HG02642 (cell line): ENCODE measurements around the gene NUDCD3.

Experiments
- ATAC-seq: cut with Tn5 transposase; IDR thresholded peaks from one replicate; pipeline ENCODE4 v1.9.1; 2021; ENCODE audit warnings: mild to moderate bottlenecking; ENCODE audit not compliant: unreplicated experiment, poor library complexity

The NUDCD3 gene

DNA sequence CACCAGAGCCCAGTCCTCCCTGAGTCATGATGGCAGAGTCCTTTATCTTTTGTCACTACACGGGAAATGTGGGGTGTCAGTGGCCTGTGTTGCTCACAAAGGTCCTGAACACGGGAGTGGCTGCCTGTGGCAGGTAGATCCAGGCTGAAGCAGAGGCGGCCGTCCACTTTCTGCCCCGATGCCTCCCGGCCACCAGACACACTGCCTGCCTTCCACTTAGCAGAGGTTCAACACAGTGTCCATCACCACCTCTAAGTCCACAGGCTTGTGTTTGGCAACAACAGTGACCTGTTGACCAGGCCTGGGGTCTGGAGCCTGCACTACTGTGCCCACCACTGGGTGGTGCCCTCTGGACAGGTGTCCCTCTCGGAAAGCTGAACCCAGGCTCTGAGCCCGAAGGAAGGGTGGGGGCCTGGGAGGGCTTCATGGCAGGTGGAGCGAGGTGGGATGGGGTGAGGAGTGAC, 115.2 kb downstream of the NUDCD3 start:
- ATAC-seq: no peak

DNA sequence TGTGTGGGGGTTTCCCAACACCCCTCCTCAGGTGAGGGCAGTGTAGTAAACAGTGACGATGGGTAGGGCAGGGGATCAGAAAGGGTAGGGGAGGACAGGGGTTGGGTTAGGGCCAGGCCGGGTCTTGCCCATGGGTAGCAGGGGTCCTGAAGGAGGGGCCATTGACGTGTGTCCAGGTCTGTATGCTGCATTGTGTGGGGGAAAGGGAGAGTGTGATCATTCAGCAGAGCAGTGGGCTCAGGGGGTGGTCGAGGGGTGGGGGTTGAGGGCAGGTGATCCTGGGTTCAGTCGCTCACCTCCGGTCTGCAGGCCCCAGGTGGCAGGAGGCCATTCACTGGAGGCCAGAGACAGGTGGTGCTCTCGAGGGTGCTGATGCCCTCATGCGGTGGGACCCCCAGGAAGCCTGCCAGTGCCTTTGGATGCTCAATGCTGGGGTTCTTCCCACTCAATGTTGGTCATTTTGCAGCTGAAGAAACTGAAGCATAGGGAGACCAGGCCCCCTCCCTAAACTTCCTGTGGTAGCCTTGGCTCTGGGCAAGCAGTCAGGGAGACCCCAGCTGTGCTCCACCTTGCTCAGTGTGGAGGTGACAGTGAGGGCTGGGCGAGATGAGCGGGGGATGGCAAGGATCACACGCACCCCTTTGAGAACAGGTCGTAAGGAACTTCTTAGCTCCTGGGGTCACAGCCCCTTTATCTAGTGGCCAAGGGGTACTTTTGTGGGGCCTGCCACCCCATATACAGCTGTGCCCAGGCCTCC, 116.3 kb downstream of the NUDCD3 start:
- ATAC-seq: no peak

DNA sequence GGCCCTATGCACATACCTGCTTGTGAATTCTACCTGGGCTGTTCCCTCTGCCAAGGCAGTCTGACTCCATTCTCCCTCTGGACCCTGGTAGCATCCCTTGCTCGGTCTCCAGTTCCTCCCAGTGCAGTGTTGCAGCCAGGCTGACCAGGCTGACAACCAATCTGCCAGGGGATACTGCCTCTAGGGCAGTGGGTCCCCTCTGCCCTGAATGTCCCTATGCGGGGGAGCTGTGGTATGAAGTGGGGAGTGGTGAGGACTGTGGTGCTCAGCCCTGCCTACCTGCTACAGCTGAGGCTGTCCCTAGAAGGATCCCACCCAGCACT, 117.1 kb downstream of the NUDCD3 start:
- ATAC-seq: no peak

DNA sequence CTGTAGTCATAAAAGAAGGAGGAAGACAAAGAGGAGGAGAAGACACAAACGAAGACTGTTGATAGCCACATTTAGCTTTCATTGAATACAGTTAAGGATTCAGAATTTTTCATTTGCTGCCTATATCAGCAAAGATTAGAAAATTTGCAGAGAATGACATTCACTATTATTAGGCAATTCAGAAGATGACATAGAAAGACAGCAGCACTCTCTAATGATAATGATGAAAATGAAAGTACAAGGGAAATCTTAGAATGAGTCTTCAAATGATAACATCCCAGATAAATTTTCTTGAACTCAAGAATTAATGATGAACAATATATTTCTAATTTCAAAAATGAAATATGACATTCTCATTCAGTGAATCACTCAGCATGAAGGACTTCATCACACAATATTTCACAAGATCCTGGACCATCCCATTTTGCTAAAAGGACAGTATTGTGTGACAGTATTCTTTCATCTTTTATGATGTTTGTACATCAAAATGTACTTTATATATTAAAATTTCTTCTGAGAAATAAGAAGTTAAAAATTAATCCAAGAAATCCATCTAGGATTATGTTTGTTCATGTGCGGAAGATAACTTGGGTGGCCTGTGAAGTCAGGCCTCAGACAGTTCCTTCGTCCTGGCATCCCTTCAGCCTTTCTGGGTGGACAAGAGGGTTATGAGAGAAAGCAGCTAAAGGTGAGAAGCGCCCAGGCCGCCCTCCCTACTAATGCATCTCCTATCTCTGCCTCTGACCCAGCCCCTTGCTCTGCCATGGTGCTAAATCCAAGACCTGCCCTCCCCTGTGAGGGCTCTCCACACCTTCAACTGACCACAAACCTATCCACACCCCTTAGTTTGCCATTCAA, 117.7 kb downstream of the NUDCD3 start:
- no peak for ATAC-seq

DNA sequence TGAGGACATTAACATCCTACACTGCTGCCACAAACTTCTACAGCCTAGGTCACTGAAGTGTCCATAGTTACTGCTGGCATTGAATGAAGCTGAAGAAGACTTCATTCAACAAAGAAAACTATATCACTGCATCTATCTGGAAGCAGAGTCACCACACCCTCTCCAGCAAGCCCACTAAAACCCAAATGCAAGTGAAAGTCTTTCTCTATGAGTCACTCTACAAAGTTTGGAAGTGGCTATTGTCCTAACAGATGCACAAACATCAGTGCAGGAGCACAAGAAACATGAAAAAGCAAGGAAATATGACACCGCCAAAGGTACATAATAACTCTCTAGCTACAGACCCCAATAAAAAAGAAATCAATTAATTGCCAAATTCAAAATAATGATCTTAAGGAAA, 121.6 kb downstream of the NUDCD3 start:
- no peak for ATAC-seq

DNA sequence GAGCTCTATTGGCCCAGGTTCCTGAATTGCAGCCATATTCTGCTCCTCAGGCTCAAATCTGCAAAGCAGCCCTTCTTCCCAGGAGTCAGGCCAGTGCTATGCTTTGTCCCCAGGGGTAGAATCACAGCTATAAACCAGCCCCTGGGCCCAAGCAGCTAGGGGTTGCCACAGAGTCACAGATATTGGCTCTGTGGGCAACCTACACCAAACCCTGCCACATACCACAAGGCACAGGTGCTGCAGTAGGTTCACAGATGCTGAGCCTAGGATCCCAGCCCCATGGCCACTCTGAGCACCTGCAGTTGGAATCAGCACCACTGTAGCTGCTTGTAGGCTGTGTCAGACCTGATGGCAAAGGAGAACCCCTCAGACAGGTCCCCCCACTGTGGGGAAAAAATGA, 122.0 kb downstream of the NUDCD3 start:
- no peak for ATAC-seq

DNA sequence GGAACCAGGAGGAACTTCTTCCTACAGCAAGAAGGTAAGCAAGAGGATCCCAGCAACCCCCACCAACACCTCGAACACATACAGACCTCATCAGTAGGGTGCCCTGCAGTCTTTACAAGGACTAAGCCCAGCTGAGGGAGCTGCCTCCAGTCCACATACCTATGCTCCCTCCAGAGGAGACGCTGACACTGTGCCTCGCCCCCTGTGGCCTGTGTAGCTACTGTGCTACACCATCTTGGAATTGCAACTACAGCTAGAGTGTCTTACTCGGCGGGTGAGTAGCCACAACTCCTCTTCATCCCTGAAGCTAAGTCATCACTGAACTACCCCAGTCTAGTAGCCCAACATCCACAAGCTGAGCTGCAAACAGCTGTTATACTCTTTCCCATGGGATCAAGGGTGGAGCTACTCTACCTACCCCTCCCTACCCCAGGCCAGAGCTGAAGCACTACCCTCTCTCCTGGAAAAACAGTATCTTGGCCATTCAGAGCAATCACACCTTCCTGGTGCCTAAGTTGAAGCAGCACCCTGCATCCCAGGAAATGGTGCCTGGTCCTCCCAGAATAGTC, 122.9 kb downstream of the NUDCD3 start:
- ATAC-seq: no peak

DNA sequence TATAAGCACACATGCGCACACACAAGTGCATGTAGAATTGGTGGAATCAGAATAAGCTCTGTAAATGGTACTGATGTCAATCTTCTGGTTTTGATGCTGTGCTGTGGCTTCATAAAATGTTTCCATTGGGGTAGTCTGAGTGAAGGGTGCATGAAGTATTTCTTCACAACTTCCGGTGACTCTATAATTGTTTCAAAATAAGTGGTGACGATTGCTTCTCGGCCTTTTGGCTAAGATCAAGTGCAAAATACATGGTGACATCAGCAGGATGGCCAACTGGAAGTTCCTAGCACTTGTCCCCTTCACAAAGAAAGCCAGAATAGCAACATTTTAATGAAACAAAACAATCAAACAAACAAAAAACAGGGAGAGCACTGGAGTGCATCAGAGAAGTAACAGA, 123.5 kb downstream of the NUDCD3 start:
- ATAC-seq: no peak

DNA sequence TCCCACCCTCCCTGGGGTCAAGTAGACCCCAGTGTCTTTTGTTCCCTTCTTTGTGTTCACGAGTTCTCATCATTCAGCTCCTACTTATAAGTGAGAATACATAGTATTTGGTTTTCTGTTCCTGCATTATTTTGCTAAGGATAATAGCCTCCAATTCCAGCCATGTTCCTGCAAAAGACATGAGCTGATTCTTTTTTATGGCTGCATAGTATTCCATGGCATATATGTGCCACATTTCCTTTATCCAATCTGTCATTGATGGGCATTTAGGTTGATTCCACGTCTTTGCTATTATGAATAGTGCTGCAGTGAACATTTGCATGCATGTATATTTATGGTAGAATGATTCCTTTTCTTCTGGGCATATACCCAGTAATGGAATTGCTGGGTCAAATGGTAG, 136.8 kb downstream of the NUDCD3 start:
- no peak for ATAC-seq

DNA sequence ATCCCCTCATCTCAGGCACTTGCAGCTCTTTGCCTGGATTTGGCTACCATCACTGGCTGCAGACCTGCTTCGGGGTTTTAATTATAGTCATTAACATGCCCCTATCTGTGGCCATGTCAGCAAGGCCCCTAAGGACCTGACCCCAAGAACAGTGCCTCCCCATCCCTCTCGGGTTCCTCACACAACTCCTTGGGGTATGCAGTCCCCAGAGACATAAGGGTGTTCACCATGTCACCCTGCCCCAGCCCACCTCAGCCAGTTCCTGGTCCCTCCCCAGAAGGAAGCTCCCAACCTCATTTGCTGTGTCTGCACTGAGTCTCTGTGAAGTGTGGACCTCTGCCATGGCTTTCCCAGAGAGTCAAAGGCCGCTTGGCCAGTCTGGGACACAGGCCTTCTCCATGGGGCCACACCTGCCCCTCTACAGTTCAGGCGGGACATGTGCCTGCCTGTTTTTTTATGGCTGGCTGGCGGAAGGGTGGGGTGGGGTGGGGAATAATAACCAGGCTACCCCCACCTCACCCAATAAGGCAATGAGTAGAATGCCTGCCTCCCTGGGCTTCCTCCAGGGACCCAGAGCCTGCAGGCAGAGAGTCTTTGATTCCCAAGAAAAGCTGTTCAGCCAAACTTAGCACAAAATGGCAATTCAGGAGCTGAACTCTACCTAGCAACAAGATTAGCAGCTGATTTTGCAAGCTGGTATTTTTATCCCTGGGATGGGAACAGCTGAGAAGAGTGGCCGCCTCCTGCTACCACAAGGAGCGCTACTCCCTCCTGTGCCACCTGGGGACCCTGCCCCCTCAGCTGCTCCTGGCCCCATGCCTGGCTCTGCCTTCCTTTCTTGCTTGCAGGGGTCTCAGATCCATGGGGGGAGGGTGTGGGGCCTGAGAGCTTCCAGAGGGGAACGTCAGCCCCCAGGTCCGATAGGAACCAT, 141.3 kb downstream of the NUDCD3 start:
- no peak for ATAC-seq

DNA sequence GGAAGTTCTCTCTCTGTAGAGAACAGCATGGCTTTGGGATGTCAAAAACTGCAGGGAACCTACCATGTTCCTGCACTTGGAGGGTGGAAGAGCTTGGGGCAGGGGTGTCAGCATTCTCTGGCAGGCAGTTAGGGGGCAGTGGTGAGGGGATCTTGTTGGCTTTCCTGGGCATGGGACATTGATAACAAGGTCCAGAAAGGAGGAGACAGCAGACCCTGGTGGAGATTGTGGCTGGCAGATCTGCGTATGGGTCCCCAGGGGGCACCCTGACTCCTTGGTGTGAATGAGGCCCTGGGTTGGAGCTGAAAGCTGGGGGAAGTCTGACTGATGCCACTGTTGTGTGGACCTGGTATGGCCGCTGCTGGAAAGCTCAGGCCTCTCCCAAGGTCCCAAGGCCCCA, 142.2 kb downstream of the NUDCD3 start:
- no peak for ATAC-seq

DNA sequence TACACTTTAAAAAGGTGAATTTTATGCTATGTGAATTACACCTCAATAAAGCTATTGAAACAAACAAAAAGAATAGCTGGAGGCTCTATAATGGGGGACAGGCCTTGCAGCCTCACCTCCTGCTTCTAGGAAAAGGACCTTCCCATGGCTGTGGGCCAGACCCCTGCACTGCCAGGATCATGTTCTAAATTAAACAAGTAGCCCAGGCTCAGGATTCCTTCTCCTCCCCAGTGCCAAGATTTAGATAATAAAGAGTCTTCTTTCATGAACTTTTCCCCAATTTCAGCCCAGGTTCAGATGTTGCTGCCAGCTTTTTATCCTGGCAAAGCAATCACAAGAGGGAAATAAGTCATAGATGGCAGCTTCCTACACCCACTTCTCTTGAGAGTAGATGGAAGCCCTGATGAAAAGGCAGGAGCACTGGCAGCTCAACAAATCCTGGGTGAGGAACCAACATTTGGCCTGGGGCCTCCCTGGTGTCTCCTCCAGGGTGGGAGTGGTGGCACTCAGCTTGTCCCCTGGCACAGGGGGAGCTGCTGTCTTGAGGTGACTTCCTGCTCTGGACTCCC, 142.8 kb downstream of the NUDCD3 start:
- ATAC-seq: no peak

DNA sequence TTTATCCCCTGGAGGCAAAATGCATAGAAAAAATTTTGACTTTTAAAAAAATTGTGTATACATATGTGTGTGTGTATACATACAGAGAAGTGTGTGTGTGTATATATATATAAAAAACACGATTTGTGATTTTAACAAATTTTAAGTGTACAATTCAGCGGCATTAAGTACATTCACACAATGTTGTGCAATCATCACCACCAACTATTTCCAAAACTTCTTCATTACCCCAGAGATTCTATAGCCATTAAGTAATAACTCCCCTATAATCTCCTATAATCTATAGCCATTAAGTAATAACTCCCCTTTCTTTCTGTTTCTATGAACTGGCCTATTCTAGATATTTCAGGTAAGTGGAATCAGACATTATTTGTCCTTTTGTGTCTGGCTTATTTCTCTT, 144.4 kb downstream of the NUDCD3 start:
- no peak for ATAC-seq

DNA sequence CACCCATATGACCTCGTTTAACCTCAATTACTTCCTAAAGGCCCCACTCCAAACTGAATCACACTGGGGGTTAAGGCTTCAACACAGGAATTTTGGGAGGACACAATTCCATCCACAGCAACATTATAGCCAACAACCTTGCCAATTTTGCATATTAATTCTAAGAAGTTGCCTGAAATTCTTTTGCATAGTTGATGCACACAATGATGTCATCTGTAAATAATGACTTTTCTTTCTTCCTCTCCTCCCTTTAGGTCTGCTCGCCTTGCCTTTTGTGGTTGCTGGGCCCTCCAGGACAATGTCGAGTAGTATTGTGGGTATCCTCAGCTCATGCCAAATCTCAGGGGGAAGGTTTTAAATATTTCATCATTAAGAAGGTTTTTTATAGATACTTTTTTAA, 149.1 kb downstream of the NUDCD3 start:
- ATAC-seq: no peak

DNA sequence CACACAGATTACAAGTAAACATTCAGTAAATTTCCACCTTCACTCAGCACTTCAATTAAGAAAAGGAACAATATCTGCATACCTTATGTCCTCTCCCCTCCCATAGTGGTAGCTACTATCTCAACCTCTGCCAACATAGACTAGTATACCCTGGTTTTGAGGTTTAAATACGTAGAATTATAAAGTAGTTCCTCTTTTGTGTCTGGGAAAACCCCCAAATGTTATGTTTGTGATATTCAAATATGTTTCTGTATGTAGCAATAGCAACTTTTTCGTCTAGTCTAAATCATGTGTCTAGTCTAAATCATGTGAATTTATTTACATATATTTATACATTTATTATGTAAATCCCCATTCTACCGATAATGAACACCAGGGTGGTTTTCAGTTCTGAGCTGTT, 151.9 kb downstream of the NUDCD3 start:
- no peak for ATAC-seq

DNA sequence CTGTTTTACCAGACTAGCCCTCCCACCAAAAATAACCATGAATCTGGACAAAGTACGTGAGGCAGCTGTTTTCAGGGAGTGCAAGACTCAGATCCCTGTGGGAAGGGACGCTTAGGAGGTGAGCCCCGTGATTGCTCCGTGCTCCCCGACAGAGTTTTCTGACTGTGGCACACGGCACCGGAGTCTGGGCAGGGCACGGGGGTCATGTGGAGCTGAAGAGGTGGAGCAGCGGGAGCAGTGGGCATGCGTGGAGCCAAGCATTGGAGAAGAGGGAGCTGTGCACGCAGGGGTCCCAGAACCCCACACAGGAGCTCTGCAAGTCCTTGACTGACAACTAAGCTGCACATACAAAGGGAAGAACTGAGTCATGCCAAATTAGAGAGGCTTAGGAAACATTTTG, 154.0 kb downstream of the NUDCD3 start:
- ATAC-seq: no peak

DNA sequence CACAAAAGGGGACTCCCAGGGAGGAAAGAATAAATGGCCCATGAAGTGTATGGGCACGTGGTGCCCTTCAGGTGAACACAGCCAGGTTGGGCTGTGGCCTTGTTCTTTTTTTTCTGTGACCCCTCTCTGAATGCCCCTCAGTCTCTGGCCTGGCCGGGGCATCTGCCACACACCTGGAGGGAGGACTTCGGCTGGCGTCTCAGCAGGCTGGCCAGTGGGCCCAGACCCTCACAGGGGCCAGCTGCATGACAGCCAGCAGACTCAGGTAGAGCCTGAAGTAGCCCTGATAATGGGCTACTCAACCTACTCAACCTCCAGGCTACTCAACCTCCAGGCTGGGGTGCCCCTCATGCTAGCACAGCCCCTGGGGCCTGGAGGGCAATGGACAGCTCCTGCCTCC, 155.3 kb downstream of the NUDCD3 start:
- ATAC-seq: no peak

DNA sequence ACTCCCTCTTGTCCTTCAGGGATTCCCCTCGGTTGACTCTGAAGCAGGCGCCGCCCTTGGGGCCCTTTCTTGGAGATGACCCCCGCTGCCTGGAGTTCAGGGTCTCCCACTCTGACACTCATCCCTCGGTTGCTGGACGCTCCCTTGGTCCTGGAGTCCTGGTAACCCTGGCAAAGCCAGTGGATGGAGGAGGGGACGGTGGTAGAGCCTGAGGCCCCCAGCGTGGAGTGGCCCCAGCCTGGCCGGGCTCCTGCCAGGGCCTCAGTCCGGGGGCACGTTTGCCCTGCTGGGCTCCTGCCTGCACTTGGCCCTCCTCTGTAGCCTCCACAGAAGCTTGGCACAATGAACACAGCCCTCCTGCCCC, 155.7 kb downstream of the NUDCD3 start:
- no peak for ATAC-seq

DNA sequence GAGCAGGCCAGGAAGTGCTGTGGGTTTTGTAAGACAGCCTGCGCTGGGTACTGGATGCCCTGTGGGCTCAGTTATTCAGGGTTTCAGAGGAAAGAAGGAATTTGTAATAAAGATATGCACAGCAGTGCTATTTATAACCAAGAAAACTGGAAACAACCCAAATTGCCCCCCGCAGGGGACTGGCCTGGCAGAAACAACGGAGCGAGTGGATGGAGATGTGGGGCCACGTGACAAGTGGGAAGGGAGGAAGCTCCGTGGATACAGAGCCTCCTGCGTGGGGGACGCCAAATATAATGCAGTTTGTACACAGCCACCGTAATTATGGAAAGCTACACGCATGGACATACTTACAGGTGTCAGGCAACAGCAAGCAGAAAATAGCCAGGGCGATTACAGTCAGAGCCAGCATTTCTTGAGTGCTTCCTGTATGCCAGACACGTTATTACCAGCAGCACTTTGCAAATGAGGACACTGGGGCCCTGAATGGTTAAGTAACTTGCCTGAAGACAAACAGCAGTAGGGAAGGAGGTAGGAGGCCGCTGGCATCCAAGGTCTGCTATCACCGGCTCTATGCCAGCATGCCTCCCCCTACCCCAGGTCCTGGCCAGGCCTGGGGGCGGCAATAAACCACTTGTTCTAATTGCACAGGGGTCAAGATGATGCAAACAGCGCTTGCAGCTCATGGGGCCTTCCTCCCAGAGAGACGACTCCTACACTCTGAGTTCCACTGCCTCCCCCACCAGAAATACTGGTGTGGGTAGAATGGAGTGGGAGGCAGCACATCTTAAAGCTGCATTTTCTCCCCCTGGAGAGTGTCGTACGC, 156.3 kb downstream of the NUDCD3 start:
- no peak for ATAC-seq
